SIG-M5 (cell line): ENCODE results near the gene WWOX.
"Not testable (repeated sequence)": the region's sequence is repeated elsewhere in the genome, so short reads cannot be mapped to it uniquely, and the experiment has no call there.

Experiments
- DNase-seq: peaks from one replicate; lab custom pipeline; 2025; lab: John Stamatoyannopoulos, UW

Gene WWOX

GRCh38 chr16:78500659-78501270 lies 401.3 kb downstream of the WWOX start:
- DNase-seq: no peak

GRCh38 chr16:78501744-78502143 lies 402.3 kb downstream of the WWOX start:
- no peak for DNase-seq

- no peak for DNase-seq
Measured at GRCh38 chr16:78502812-78503350, 403.4 kb downstream of the WWOX start.

- no peak for DNase-seq
Measured at GRCh38 chr16:78503602-78504001, 404.1 kb downstream of the WWOX start.

- DNase-seq: no peak
Measured at GRCh38 chr16:78504401-78504851, 405.0 kb downstream of the WWOX start.

- no peak for DNase-seq
Measured at GRCh38 chr16:78505036-78505435, 405.6 kb downstream of the WWOX start.

- no peak for DNase-seq
Measured at GRCh38 chr16:78505544-78506366, 406.3 kb downstream of the WWOX start.

GRCh38 chr16:78506367-78507193 lies 407.1 kb downstream of the WWOX start:
- DNase-seq: no peak

GRCh38 chr16:78507576-78507975 lies 408.1 kb downstream of the WWOX start:
- DNase-seq: no peak

GRCh38 chr16:78509965-78510364 lies 410.5 kb downstream of the WWOX start:
- DNase-seq: no peak

- DNase-seq: no peak
Measured at GRCh38 chr16:78510496-78510895, 411.0 kb downstream of the WWOX start.

- DNase-seq: no peak
Measured at GRCh38 chr16:78513838-78514237, 414.4 kb downstream of the WWOX start.

- DNase-seq: not testable (repeated sequence)
Measured at GRCh38 chr16:78514888-78515287, 415.4 kb downstream of the WWOX start.

- DNase-seq: no peak
Measured at GRCh38 chr16:78515421-78515820, 416.0 kb downstream of the WWOX start.

- no peak for DNase-seq
Measured at GRCh38 chr16:78516006-78516736, 416.7 kb downstream of the WWOX start.

- no peak for DNase-seq
Measured at GRCh38 chr16:78519896-78520295, 420.4 kb downstream of the WWOX start.

- no peak for DNase-seq
Measured at GRCh38 chr16:78520470-78520869, 421.0 kb downstream of the WWOX start.

GRCh38 chr16:78522327-78522726 lies 422.9 kb downstream of the WWOX start:
- DNase-seq: no peak

- no peak for DNase-seq
Measured at GRCh38 chr16:78523212-78523985, 423.9 kb downstream of the WWOX start.

GRCh38 chr16:78524066-78524595 lies 424.7 kb downstream of the WWOX start:
- DNase-seq: no peak

GRCh38 chr16:78528265-78528664 lies 428.8 kb downstream of the WWOX start:
- no peak for DNase-seq
